KMS-11 (cell line): ENCODE data around the gene PXN.
"Not testable (repeated sequence)": the region's sequence is repeated elsewhere in the genome, so short reads cannot be mapped to it uniquely, and the experiment has no call there.

Source experiments
- H2AFZ ChIP-seq: fragments of 200-600 bp; sonication (generic); 2 replicates; pipeline ENCODE4 v1.6.1; 2016; ENCODE audit warnings: antibody characterized with exemption, mixed run types, low read depth
- H3K27ac ChIP-seq: fragments of 200-600 bp; sonication (generic); 2 replicates; pipeline ENCODE4 v1.6.1; 2016; ENCODE audit warnings: mild to moderate bottlenecking, mixed run types
- H3K27me3 ChIP-seq: fragments of 200-600 bp; sonication (generic); 2 replicates; pipeline ENCODE4 v1.6.1; 2017; ENCODE audit warnings: mild to moderate bottlenecking, low read depth, mixed run types, moderate library complexity; ENCODE audit not compliant: insufficient read depth
- H3K36me3 ChIP-seq: fragments of 200-600 bp; sonication (generic); 2 replicates; pipeline ENCODE4 v1.6.1; 2017; ENCODE audit warnings: mild to moderate bottlenecking, mixed run types; ENCODE audit not compliant: insufficient read depth
- H3K4me1 ChIP-seq: fragments of 200-600 bp; sonication (generic); 2 replicates; pipeline ENCODE4 v1.6.1; 2016; ENCODE audit warnings: mild to moderate bottlenecking, low read depth, mixed run types; ENCODE audit not compliant: poor library complexity, severe bottlenecking
- H3K4me2 ChIP-seq: fragments of 200-600 bp; sonication (generic); 2 replicates; pipeline ENCODE4 v1.7.0; 2016; ENCODE audit warnings: mild to moderate bottlenecking, mixed run types
- H3K4me3 ChIP-seq: fragments of 200-600 bp; sonication (generic); IDR thresholded peaks from 2 replicates; pipeline ENCODE4 v1.6.1; 2017; ENCODE audit warnings: low read depth, low read length, mixed read lengths; ENCODE audit not compliant: insufficient read depth
- H3K79me2 ChIP-seq: fragments of 200-600 bp; sonication (generic); 2 replicates; pipeline ENCODE4 v1.6.1; 2016; ENCODE audit warnings: low read depth, mixed run types; ENCODE audit not compliant: insufficient read depth
- H3K9ac ChIP-seq: fragments of 200-600 bp; sonication (generic); 2 replicates; pipeline ENCODE4 v1.6.1; 2016; ENCODE audit warnings: mild to moderate bottlenecking, mixed run types
- H4K20me1 ChIP-seq: fragments of 200-600 bp; sonication (generic); 2 replicates; pipeline ENCODE4 v1.6.1; 2016; ENCODE audit warnings: mild to moderate bottlenecking, mixed run types; ENCODE audit not compliant: insufficient read depth
- CTCF ChIP-seq: fragments of 200-600 bp; sonication (generic); conservative IDR thresholded peaks from 2 replicates; pipeline ENCODE4 v1.6.1; 2017; ENCODE audit warnings: low read depth, mild to moderate bottlenecking, antibody characterized with exemption, low read length, moderate library complexity, mixed read lengths

PXN gene

GRCh38 chr12:120247621-120248030 lies 17.9 kb downstream of the PXN start:
- Histone ChIP-seq H3K27me3 (no peaks in the 10 kb centered on the region), H3K9ac (no peak overlapping the region), H3K4me3 (no peak overlapping the region), H4K20me1 (no peaks in the 10 kb centered on the region), H3K79me2 (no peaks in the 10 kb centered on the region), H2AFZ (no peak overlapping the region), H3K27ac (no peak overlapping the region), H3K36me3 (no peaks in the 10 kb centered on the region), H3K4me1 (no peaks in the 10 kb centered on the region), H3K4me2 (no peak overlapping the region)
- no peak for TF ChIP-seq CTCF

DNA sequence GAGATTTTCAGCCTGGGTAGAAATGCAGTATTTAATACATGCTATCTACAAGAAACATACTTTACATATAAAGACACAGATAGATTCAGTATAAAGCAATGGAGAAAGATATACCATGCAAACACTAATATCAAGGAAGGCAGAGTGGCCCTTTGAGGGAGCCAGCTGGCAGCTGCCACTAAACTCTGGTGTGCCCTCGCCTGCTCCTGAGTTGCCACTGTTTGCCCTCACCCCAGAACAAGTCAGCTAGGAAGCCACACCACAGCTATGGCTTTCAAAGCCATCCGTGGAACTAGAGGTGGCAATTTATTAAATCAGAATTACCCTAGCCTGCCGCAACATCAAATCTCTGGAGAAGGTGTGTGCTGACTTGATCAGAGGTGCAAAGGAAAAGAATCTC lies 18.3 kb downstream of the PXN start:
- H2AFZ ChIP-seq: no peak overlapping the region
- H3K4me3 ChIP-seq: no peak overlapping the region
- no peaks in the 10 kb centered on the region for H3K4me1 ChIP-seq
- no peak overlapping the region for H3K9ac ChIP-seq
- no peak for TF ChIP-seq CTCF
- H3K79me2 ChIP-seq: no peaks in the 10 kb centered on the region
- no peaks in the 10 kb centered on the region for H3K27me3 ChIP-seq
- no peak overlapping the region for H3K4me2 ChIP-seq
- H3K36me3 ChIP-seq: no peaks in the 10 kb centered on the region
- no peak overlapping the region for H3K27ac ChIP-seq
- H4K20me1 ChIP-seq: no peaks in the 10 kb centered on the region

- not testable (repeated sequence) for H2AFZ ChIP-seq
Observed at GRCh38 chr12:120246705-120247104, 18.8 kb downstream of the PXN start.

DNA sequence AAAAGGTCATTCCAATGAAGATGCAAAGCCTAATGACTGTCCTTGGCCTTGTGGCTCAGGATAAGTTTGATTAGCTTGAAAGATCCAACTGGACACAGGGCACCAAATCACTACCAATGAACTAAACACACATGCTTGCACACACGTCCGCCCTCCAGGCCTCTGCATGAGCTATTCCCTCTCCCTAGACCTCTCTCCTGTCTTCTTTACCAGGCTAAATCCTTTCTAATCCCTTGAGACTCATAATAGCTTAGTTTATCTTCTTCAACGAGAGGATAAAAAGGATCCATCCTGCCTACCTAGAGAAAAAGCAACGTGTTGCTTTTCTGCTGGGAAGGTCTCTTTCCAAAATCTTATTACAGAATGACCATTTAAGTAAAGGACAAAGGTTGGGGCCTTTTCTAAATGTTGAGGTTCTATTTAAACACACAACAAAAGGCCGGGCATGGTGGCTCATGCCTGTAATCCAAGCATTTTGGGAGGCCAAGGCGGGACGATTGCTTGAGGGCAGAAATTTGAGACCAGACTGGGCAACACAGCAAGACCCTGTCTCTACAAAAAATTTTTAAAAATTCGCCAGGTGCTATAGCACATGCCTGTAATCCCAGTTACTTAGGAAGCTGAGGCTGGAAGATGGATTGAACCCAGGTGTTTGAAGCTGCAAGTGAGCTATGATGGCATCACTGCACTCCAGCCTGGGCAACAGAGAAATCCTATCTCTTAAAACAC lies 22.4 kb downstream of the PXN start:
- Histone ChIP-seq H3K79me2 (no peaks in the 10 kb centered on the region), H3K4me2 (no peak overlapping the region), H3K4me3 (no peak overlapping the region), H4K20me1 (no peaks in the 10 kb centered on the region), H3K4me1 (no peaks in the 10 kb centered on the region), H3K27ac (no peak overlapping the region), H3K36me3 (no peaks in the 10 kb centered on the region), H3K9ac (no peak overlapping the region), H2AFZ (no peak overlapping the region), H3K27me3 (no peaks in the 10 kb centered on the region)
- no peak for TF ChIP-seq CTCF

More at GRCh38 chr12:120246705-120247104, 18.8 kb downstream of the PXN start:
- H3K27ac ChIP-seq, H3K9ac ChIP-seq, H3K79me2 ChIP-seq, H4K20me1 ChIP-seq, H3K4me1 ChIP-seq, H3K4me2 ChIP-seq, H3K27me3 ChIP-seq, H3K4me3 ChIP-seq, H3K36me3 ChIP-seq: not testable (repeated sequence)

- Histone ChIP-seq H3K9ac (no peak overlapping the region), H3K4me3 (no peak overlapping the region), H3K27me3 (no peaks in the 10 kb centered on the region), H3K36me3 (no peaks in the 10 kb centered on the region), H3K79me2 (no peaks in the 10 kb centered on the region), H3K27ac (no peak overlapping the region), H2AFZ (no peak overlapping the region), H3K4me1 (no peaks in the 10 kb centered on the region), H4K20me1 (no peaks in the 10 kb centered on the region), H3K4me2 (no peak overlapping the region)
- TF ChIP-seq CTCF: no peak
Observed at GRCh38 chr12:120242275-120242799, 23.2 kb downstream of the PXN start.
